ENCODE data around the gene RFPL1.
"Not testable (repeated sequence)": the region's sequence is repeated elsewhere in the genome, so short reads cannot be mapped to it uniquely, and the experiment has no call there.

DNA sequence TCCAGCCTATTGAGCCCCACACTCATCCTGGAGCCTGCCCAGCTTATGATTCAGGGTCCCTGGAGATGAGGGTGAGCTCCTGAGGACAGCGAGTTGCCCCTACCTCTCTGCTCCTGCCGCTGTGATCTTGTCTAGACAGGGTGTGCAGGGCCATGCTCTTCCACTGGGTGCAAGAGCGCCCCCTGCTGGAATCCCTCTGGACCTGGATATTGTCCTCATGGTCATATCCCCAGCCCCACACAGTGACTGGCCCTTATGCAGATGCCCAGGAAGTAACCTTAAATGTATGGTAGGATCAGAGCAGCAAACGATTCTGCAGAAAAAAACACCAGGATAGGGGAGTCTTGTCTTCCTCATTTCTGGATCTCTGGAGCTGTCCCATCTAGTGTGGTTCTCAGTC, 25.6 kb upstream of the RFPL1 start:
- TF ChIP-seq ZNF274 (IDR thresholded peaks at IDR 0.05; ENCODE audit: low read depth, low read length); YY1 (IDR thresholded peaks at IDR 0.05; ENCODE audit: insufficient read depth, insufficient read length): not testable (repeated sequence)
